Measurements from ENCODE around the gene PPP4R2. TPM values are rescaled to one million over a fixed set of nuclear protein-coding genes. Genes with fewer than 3 reads are reported as not detected.

Gene PPP4R2
- total and polyA plus RNA-seq, 2 donors (not counting 1 experiment from before 2014, with no cell fraction given), result 9.8 to 57.5 TPM

- H3K4me2 ChIP-seq (replicated peaks; ENCODE audit: low read depth, low read length, poor library complexity, severe bottlenecking), result no peak overlapping the region
- H3K9ac ChIP-seq (ENCODE audit: low read length), result no peak overlapping the region
- Mint-ChIP-seq H3K4me1 (peaks cover 7% of the 10 kb centered on the region), H3K9me3 (ENCODE audit: insufficient read depth) (no peaks in the 10 kb centered on the region), H3K4me3 (no peak overlapping the region), H3K27me3 (peaks cover 9% of the 10 kb centered on the region), H3K27ac (no peak overlapping the region)
- intact Hi-C loops (cut with micrococcal nuclease), result no loop called here
- ATAC-seq (ENCODE audit: low read depth) (no peak), DNase-seq (no peak)
- H3K27ac ChIP-seq (ENCODE audit: low read length in 2 of 2), result no peak overlapping the region
- H3K79me2 ChIP-seq (ENCODE audit: control insufficient read depth, insufficient read depth, low read length), result no peaks in the 10 kb centered on the region
- ChIA-PET CTCF (interaction anchor here (1.5 kb wide), 1 partner anchor 12 kb away, joined by 5 read pairs; no protein-coding TSS in a partner anchor), POLR2A (no interaction called here)
- H3K9me3 ChIP-seq (ENCODE audit: control extremely low read depth in 1 of 3, control insufficient read depth in 2 of 3, insufficient read depth in 1 of 3, low read length in 2 of 3), result peaks cover 0 to 6% (median 0%) of the 10 kb centered on the region in 3 donors
- no peaks in the 10 kb centered on the region for H4K20me1 ChIP-seq (ENCODE audit: control insufficient read depth, insufficient read depth, low read length, poor library complexity, severe bottlenecking)
- no peaks in the 10 kb centered on the region for H3K36me3 ChIP-seq (replicated peaks in 1 of 2; ENCODE audit: control extremely low read depth in 1 of 2, control insufficient read depth in 1 of 2, extremely low read depth in 1 of 2, insufficient read depth in 2 of 2, low read length in 1 of 2)
- H3K27me3 ChIP-seq (replicated peaks in 1 of 4; ENCODE audit: control extremely low read depth in 1 of 4, control insufficient read depth in 3 of 4, insufficient read depth in 4 of 4, low read length in 3 of 4), result peaks cover 0 to 4% (median 0%) of the 10 kb centered on the region in 4 experiments
- no peak overlapping the region for H2AFZ ChIP-seq (ENCODE audit: insufficient read depth, low read depth, low read length, poor library complexity, severe bottlenecking)
- H3K4me1 ChIP-seq (ENCODE audit: control insufficient read depth in 2 of 2, insufficient read depth in 2 of 2, low read length in 2 of 2), result peaks cover 4 to 10% of the 10 kb centered on the region in 2 donors
- no CpG with 5 or more reads among the region's 1 CpG for WGBS (ENCODE audit: insufficient coverage)
- no peak overlapping the region for H3K4me3 ChIP-seq (ENCODE audit: control extremely low read depth in 1 of 5, extremely low read depth in 1 of 5, insufficient read depth in 1 of 5, low read depth in 2 of 5, low read length in 4 of 5)
- TF ChIP-seq CTCF (IDR thresholded peaks at IDR 0.05), result no peak
- TF ChIP-seq EZH2 (IDR thresholded peaks at IDR 0.05; ENCODE audit: borderline replicate concordance, insufficient read depth, low read depth, low read length, poor library complexity, severe bottlenecking), result no peak
Observed at GRCh38 chr3:73098873-73099272, 102.3 kb downstream of the PPP4R2 start.

- no peak overlapping the region for H2AFZ ChIP-seq (ENCODE audit: insufficient read depth, low read depth, low read length, poor library complexity, severe bottlenecking)
- DNase-seq, result peak; percentile 75
- H3K36me3 ChIP-seq (replicated peaks in 1 of 2; ENCODE audit: control extremely low read depth in 1 of 2, control insufficient read depth in 1 of 2, extremely low read depth in 1 of 2, insufficient read depth in 2 of 2, low read length in 1 of 2), result no peaks in the 10 kb centered on the region
- H3K4me1 ChIP-seq (ENCODE audit: control insufficient read depth in 2 of 2, insufficient read depth in 2 of 2, low read length in 2 of 2), result no peaks in the 10 kb centered on the region
- CTCF ChIA-PET, result interaction anchor here (0.6 to 4.5 kb wide), 7 partner anchors 11 to 401 kb away, joined by 3 to 44 read pairs (median 4); no protein-coding TSS in a partner anchor
- H3K4me2 ChIP-seq (replicated peaks; ENCODE audit: low read depth, low read length, poor library complexity, severe bottlenecking), result no peak overlapping the region
- Mint-ChIP-seq H3K27ac (no peak overlapping the region), H3K4me3 (no peak overlapping the region), H3K9me3 (ENCODE audit: insufficient read depth) (no peaks in the 10 kb centered on the region), H3K27me3 (peaks cover 9% of the 10 kb centered on the region), H3K4me1 (no peaks in the 10 kb centered on the region)
- TF ChIP-seq CTCF (IDR thresholded peaks at IDR 0.05), result peak; percentile 96
- TF ChIP-seq EZH2 (IDR thresholded peaks at IDR 0.05; ENCODE audit: borderline replicate concordance, insufficient read depth, low read depth, low read length, poor library complexity, severe bottlenecking), result no peak
- WGBS (ENCODE audit: insufficient coverage), result 33% methylated on average over 7 of the region's 9 CpGs
- peaks cover 0 to 3% (median 0%) of the 10 kb centered on the region in 3 donors for H3K9me3 ChIP-seq (ENCODE audit: control extremely low read depth in 1 of 3, control insufficient read depth in 2 of 3, insufficient read depth in 1 of 3, low read length in 2 of 3)
- no peak overlapping the region for H3K9ac ChIP-seq (ENCODE audit: low read length)
- H3K27ac ChIP-seq (ENCODE audit: low read length in 2 of 2), result no peak overlapping the region
- ATAC-seq (ENCODE audit: low read depth), result peak; percentile 73
- peaks cover 0 to 4% (median 0%) of the 10 kb centered on the region in 4 experiments for H3K27me3 ChIP-seq (replicated peaks in 1 of 4; ENCODE audit: control extremely low read depth in 1 of 4, control insufficient read depth in 3 of 4, insufficient read depth in 4 of 4, low read length in 3 of 4)
- H4K20me1 ChIP-seq (ENCODE audit: control insufficient read depth, insufficient read depth, low read length, poor library complexity, severe bottlenecking), result no peaks in the 10 kb centered on the region
- intact Hi-C loops (cut with micrococcal nuclease), result no loop called here
- no peaks in the 10 kb centered on the region for H3K79me2 ChIP-seq (ENCODE audit: control insufficient read depth, insufficient read depth, low read length)
- H3K4me3 ChIP-seq (ENCODE audit: control extremely low read depth in 1 of 5, extremely low read depth in 1 of 5, insufficient read depth in 1 of 5, low read depth in 2 of 5, low read length in 4 of 5), result no peak overlapping the region
- POLR2A ChIA-PET, result interaction anchor here (0.6 kb wide), 1 partner anchor 484 kb away, joined by 6 read pairs; no protein-coding TSS in a partner anchor
Observed at GRCh38 chr3:73100741-73101559, 104.3 kb downstream of the PPP4R2 start.
